Non-pigmented ciliary epithelial cell (primary cell): ENCODE data around the gene HAND1.
"Not testable (repeated sequence)": the region's sequence is repeated elsewhere in the genome, so short reads cannot be mapped to it uniquely, and the experiment has no call there.

Experiments
- DNase-seq: peaks from one replicate; pipeline ENCODE4 v3.0.0-alpha.2; 2010; ENCODE audit warnings: low read depth

The HAND1 gene

GRCh38 chr5:154478224-154478565 is at the start of gene HAND1:
HAND1 (minus strand) TSS chr5:154478227; CDS start chr5:154478008, 219 bp downstream.
- no peak for DNase-seq

GRCh38 chr5:154526231-154527226 is 48.5 kb upstream of the HAND1 start:
- DNase-seq = no peak

GRCh38 chr5:154524859-154525258 is 46.8 kb upstream of the HAND1 start:
- no peak for DNase-seq

GRCh38 chr5:154524181-154524580 is 46.2 kb upstream of the HAND1 start:
- DNase-seq = no peak

GRCh38 chr5:154523709-154524108 is 45.7 kb upstream of the HAND1 start:
- no peak for DNase-seq

GRCh38 chr5:154523104-154523503 is 45.1 kb upstream of the HAND1 start:
- DNase-seq = no peak

- no peak for DNase-seq
These were observed 44.3 kb upstream of the HAND1 start for GRCh38 chr5:154522284-154522683.

- DNase-seq = no peak
These were observed 43.7 kb upstream of the HAND1 start for GRCh38 chr5:154521756-154522155.

- no peak for DNase-seq
These were observed 42.9 kb upstream of the HAND1 start for GRCh38 chr5:154520861-154521453.

GRCh38 chr5:154519359-154519758 is 41.3 kb upstream of the HAND1 start:
- DNase-seq = no peak

GRCh38 chr5:154518438-154518867 is 40.4 kb upstream of the HAND1 start:
- DNase-seq = no peak

- no peak for DNase-seq
These were observed 39.9 kb upstream of the HAND1 start for GRCh38 chr5:154517810-154518437.

- DNase-seq = no peak
These were observed 39.2 kb upstream of the HAND1 start for GRCh38 chr5:154517181-154517580.

GRCh38 chr5:154516475-154516874 is 38.4 kb upstream of the HAND1 start:
- no peak for DNase-seq

GRCh38 chr5:154515488-154515887 is 37.5 kb upstream of the HAND1 start:
- DNase-seq = not testable (repeated sequence)

- DNase-seq = no peak
These were observed 36.3 kb upstream of the HAND1 start for GRCh38 chr5:154514331-154514730.

GRCh38 chr5:154513669-154514084 is 35.6 kb upstream of the HAND1 start:
- DNase-seq = no peak

- no peak for DNase-seq
These were observed 34.0 kb upstream of the HAND1 start for GRCh38 chr5:154511984-154512383.

- DNase-seq = no peak
These were observed 31.9 kb upstream of the HAND1 start for GRCh38 chr5:154509784-154510555.

- DNase-seq = no peak
These were observed 30.1 kb upstream of the HAND1 start for GRCh38 chr5:154508114-154508513.

- no peak for DNase-seq
These were observed 28.7 kb upstream of the HAND1 start for GRCh38 chr5:154506716-154507080.

GRCh38 chr5:154506049-154506715 is 28.2 kb upstream of the HAND1 start:
- DNase-seq = no peak
